Measurements from ENCODE around the gene RBM47.

The RBM47 gene

DNA sequence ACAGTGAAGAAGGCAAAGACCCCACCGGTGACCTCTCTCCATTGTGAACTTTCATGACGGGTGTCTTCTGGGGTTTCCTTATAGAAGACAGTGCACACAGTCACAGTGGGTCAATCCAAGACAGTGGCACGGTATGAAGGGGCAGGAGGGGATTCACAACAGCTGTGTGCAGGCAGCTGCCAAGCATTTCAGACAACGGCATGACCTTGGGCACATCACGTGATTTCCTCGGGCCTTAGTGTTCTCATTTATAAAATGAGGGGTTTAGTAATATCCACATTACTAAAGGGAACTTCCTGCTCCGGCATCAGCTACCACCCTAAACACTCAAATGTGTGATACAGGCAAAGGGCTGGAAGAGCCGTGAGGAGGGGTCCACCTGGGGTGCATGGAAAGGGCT is 42.9 kb downstream of the RBM47 start:
- no peak for DNase-seq (ENCODE audit: low read depth, low spot score)

DNA sequence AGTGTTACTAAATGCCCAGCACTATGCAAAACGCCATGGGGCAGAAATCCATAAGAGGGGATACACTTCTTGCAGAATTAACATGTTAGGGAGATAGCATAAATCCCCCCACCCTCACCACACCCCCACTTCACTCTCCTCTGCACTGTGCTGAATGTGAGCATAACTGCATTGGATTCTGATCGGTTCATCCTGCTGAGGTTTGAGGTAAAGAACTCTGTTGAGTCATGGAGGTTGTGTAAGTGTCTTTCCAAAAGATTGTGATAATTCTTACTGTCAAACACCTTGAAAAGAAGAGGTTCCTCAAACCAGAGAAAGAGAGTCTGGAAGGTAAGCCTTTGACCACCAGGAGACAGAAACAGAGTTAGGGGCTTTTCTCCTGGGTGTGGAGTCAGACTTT is 43.6 kb downstream of the RBM47 start:
- no peak for DNase-seq (ENCODE audit: low read depth, low spot score)

DNA sequence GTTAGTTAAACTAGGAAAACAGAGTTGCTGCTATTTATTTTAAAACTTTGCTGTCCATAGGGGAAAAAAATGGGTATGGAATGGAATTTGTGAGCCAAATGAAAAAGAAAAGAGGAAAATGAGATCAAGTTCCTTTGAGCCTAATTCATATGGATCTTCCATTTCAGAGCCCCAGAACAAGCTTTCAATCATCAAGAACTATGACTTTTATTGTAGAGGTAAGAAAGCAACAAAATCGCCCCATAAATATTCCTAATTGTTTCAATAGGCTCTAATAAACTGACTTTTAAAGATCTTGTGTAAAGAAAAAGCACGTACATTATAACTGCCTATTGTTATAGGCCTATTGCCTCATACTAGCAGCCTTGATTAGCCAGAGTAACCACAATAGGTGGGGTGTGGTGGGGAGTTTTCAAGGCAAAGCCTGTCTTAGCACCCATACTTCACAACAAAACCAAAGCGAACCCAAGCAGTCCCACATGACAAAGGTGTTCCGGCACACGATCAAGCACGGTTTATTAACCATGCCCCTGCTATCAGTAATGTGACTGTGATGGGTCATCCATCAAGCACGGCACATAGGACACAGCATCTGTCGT is 44.4 kb downstream of the RBM47 start:
- no peak for DNase-seq (ENCODE audit: low read depth, low spot score)

DNA sequence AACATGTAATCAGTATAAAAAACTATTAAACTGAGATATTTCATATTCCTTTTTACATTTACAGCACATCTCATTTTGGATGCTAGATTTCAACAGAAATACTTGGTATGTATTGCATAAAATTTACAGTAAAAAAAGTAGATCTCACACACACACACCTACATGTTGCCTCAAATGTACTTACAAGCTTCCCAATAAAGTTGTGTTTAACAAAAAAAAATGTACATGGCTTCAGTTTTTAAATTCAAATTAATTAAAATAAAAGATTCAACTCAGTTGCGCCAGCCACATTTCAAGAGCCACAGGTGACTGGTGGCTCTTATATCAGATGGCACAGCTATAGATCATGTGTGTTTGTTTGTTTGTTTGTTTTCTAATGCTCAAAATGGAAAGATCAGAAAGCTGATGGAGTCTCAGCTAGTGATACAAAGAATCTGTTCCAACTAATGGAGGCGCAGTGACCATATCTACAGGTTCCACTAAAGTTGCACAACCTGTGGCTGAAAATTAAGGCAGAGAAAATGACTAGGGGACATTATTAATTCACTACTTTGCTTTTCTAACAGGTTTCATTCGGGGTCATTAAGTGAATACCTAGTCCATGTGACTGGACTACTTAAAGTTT is 45.0 kb downstream of the RBM47 start:
- no peak for DNase-seq (ENCODE audit: low read depth, low spot score)

DNA sequence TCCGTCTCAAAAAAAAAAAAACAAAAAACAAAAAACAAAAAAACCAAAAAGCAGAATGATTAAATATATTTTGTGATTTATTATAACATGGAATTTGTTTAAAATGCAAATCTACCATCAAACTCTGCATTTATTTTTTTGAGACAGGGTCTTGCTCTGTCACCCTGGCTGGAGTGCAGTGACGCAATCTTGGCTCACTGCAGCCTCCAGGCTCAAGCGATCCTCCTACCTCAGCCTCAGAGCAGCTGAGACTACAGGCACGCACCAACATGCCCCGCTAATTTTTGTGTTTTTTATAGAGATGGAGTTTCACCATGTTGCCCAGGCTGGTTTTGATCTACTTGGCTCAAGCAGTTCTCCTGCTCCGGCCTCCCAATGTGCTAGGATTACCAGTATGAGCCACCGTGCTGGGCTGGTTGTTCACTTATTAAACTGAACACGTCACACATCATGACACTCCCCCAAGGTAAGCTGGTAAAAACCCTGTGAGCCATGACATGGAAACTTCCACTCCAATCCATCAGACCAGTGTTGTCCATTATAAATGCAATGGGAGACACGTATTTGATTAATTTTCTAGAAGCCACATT is 45.7 kb downstream of the RBM47 start:
- DNase-seq (ENCODE audit: low read depth, low spot score): no peak

DNA sequence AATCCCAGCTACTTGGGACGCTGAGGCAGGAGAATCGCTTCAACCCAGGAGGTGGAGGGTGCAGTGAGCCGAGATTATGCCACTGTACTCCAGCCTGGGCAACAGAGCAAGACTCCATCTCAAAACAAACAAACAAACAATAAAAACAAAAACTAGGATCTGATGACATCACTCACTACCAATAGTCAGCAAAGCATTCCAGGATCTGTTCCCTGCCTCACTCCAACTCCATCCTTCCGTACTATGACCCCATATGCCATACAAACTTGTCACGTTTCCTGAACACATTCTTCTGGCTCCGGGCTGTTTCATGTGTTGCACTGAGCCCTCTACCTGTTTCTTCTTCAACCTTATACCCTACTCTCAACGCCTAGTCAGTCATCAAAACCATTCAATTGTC is 47.3 kb downstream of the RBM47 start:
- DNase-seq (ENCODE audit: low read depth, low spot score): no peak

DNA sequence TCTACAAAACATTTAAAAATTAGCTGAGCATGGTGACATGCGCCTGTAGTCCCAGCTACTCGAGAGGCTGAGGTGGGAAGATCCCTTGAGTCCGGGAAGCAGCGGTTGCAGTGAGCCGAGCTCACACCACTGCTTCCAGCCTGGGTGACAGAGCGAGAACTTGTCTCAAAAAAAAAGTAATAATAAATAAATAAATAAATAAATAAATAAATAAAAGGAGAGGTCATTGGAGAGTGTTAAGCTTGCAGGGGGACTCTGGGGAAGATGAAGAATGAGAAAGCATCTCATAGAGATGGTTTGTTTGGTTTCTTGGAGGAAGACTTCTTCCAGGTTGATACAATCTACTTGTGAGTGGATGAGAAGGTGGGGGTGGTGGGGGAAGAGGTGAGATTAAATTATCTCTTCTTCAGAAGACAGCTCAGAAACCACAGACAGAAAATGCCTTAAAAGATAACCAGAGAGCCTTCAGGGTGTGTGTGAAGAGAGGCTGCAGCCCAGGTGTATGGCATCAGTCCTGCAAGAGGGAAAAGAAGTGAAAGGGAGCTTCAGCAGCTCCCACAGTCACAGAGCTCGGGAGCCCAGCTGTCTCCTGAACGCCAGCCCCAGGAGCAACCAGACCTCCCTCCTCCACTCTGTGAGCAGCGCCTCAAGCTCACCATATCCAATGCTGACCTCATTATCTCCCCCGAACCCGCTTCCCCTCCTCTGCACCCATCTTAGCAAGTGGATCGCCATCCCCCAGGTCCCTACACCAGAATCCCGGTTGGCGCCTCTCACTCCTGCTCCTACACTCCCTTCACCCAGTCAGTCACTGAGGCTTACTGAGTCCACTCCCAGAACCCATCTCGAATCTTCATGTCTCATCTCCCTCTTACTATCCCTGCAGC is 48.2 kb downstream of the RBM47 start:
- DNase-seq (ENCODE audit: low read depth, low spot score): no peak

DNA sequence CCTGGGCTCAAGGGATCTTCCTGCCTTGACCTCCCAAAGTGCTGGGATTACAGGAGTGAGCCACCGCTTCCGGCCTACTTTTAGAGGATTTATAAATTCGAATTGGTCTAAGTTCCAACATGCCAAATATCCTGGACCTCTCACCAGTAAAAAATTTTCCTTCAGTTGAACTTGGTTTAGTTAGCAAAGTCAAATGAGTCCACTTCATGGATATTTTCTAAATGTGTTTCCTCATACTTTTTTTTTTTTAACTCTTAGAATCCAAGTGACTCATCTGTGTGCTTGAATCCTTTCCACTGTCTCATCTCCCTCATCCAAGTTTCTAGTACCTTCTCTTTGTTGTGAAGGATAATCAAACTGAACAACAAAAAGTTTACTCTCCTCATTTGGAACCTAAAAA is 49.7 kb downstream of the RBM47 start:
- no peak for DNase-seq (ENCODE audit: low read depth, low spot score)

DNA sequence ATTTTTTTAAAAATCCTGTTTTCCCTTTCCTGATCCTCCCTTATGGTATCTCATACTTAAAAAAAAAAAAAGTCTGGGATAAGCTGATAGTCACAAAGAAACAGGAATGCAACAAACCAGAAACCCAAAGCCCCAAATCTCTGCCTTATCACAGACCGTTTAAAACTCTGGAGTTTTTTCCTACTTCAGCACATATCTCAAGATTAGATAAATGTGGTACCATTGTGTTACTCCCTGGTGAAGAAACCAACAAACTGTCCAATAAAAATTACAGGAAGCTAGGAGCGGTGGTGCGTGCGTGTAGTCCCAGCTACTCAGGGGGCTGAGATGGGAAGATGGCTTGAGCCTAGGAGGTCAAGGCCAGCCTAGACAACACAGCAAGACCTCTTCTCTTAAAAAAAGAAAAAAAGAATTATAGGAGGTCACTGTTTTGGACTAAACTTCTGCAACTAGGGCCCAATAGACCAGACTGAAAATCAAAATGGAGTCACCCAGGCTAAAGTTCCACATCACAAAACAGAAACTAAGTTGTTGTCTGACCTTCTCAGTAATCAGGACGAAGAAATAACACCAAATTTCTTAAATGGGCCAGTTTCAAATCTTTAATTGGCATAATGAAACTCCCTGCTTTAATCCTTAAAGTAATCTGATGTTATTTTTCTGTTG is 51.9 kb downstream of the RBM47 start:
- no peak for DNase-seq (ENCODE audit: low read depth, low spot score)

DNA sequence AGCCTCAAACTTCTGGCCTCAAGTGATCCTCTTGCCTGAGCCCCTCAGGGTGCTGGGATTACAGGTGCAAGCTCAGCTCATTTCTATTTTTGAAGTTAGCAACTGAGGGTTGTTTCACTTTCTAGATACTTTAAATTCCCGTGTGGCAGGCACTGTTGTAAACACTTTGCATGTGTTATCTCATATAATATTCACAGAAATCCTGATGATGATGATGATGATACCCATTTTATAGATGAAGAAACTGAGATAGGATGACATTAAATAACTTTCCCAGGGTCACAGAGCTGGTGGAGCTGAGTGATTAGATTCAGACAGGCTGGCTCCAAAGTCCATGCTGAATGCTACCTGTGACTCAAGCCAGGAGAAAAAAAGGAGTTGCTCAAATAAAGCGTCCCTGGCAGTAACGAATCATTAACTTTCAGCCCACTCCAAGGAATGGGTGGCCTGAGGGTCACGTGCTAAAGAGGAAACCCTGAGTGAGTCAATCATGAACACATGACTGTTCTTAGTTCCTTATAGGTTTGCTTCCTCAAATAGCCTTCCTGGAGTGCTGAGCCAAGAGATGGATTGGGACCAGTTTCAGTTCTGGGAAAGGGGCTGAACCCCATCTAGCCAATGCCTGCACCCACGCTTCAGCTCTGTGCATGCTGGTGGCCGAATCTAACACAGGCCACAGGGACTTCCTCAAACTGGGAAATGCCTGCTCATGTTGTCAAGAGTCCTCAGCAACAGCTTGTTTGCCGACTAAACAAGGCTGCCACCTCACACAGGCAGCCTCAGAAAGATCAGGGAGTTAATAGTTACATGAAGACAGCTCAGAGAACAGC is 52.8 kb downstream of the RBM47 start:
- no peak for DNase-seq (ENCODE audit: low read depth, low spot score)

DNA sequence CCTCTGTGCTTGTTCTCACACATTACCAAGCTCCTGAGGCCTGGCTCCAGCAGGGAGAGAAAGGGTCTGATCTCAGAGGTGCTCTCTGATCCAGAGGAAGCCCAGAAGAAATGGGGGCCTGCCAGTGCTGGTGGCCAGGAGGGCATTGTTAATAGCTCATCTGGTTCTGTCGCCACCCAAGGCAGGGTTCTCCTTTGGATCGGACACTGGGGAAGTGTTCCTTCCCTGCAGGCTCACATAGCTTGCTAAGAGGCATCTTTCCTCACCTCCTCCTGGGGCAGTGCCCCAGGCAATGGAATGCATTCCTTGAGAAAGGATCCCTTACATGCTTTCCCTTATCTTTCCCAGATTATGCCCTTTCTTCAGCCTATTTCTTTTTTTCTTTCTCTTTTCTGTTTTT is 53.8 kb downstream of the RBM47 start:
- no peak for DNase-seq (ENCODE audit: low read depth, low spot score)

DNA sequence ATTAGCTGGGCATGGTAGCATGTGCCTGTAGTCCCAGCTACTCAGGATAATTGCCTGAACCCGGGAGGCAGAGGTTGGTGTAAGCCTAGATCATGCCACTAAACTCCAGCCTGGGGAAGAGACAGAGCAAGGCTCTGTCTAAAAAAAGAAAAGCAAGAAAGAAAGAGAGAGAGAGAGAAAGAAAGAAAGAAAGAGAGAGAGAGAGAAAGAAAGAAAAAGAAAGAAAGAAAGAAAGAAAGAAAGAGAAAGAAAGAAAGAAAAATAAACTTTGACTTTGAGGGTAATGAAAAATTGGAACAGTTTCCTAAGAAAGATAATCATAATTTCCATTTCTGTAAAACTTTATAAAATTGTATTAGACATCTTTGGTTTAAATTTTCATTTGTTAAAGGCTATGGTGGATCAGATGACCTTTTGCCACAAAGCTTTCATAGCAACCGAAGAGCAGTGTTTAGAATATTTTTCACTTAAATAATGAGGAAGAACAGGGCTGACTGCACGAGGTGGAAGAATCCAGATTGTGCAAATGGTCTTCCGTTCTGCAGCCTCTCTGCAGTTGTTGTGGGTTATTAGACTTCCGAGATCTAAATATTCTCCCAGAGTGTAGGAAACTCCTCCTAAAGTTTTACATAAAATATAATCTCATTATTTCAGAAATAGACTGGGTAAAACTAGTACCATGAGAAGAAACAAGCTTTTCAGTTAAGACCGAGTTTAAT is 55.9 kb downstream of the RBM47 start:
- no peak for DNase-seq (ENCODE audit: low read depth, low spot score)

DNA sequence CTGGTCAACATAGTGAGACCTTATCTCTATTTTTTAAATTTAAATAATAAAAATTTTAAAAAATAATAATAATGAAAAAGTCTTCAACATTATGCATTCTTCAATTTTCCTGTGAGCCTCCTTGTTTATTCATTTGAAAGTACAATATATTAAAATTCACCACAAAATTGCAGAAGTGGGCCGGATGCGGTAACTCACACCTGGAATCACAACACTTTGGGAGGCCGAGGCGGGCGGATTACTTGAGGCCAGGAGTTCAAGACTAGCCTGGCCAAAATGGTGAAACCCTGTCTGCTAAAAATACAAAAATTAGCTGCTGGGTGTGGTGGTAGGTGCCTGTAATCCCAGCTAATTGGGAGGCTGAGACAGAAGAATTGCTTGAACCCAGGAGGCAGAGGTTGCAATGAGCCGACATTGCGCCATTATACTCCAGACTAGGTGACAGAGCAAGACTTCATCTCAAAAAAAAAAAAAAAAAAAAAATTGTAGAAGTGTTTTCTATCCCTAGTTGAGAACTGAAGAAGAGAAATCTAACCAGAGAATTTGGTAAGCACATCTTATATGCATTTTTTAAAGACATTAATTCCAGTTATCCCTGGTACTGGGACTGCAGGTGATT is 56.9 kb downstream of the RBM47 start:
- no peak for DNase-seq (ENCODE audit: low read depth, low spot score)

DNA sequence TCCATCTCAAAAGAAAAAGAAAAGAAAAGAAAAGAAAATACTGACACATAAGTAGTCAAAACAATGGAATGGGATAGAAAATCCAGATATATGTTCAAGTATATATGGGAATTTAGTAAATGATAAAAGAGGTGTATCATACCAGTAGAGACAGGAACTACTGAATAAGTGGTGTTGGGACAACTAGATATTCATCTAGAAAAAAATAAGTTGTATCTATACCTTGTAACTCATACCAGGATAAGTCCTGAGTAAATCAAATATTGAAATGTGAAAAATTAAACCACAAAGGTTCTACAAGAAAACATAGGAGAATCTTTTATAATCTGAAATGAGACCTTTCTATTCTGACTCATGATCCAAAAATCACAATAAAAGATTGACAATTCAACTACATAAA is 58.5 kb downstream of the RBM47 start:
- DNase-seq (ENCODE audit: low read depth, low spot score): no peak

DNA sequence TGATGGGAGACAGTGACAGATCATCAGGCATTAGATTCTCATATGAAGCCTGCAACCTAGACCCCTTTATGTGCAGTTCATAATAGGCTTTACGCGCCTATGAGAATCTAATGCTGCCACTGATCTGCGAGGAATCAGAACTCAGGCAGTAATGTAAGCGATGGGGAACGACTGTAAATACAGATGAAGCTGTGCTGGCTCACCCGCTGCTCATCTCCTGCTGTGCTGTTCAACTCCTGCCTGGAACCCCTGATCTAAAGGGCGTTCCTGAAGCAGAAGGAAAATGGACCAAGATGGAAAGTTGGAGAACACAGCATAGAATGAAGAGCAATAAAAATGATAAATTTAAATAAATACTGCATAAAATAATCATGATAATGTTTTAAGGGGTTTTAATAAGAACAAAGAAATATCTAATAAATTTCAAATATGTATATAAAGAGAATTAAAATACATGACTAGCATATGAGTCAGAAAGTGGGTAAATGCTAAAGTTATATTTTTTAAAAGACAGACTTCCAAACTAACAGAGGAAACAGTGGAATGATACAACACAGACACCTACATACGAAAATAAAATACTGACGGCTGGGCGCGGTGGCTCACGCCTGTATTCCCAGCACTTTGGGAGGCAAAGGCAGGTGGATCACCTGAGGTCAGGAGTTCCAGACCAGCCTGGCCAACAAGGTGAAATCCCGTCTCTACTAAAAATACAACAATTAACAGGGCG is 59.2 kb downstream of the RBM47 start:
- DNase-seq (ENCODE audit: low read depth, low spot score): no peak

DNA sequence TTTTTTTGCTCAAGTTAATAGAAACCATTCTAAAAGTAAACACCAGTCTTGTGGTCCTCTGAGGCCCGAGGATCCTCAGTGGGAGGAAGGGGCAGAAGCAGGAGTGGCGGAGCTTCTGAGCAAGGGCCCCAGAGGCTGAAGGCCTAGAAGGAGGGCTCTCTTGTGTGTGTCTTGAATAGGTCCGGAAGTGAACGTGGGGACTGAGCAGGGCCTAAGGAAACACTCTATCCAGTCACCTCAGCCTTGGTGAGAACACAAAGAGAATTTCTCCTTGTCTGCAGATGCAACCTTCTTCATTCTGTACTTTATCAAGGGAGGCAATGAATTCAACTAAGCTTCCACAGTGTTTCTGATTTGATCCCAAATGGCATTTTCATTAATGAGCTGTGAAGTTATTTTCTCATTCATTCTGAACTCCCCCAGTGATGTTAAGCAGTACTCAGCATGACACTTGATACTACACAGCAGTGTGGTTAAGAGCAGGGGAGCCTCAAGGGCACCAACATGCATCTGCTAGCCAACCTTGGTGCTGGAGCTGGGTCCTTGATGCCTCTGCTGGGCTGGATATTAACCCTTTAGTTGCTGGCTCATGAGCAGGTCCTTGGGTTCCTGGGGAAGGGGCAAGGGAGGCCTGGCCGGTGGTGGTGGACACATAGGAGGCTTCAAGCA is 64.7 kb downstream of the RBM47 start:
- no peak for DNase-seq (ENCODE audit: low read depth, low spot score)

DNA sequence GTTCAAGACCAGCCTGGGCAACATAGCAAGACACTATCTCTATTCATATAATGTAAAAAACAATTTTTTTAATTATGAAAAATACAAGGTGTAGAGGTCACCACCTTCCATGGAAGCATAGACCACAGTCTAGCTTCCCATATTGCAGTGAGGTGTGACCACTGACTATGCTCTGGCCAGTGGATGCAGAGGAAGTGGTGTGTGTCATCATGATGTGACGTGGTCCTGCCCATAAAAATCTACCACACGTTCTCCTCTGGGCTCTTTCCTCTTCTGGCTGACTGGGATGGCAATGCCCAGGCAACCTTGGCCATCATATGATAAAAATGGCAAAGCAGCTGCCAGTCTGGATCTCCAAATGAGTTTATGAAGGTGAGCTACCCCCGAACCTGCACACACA is 65.7 kb downstream of the RBM47 start:
- DNase-seq (ENCODE audit: low read depth, low spot score): no peak

DNA sequence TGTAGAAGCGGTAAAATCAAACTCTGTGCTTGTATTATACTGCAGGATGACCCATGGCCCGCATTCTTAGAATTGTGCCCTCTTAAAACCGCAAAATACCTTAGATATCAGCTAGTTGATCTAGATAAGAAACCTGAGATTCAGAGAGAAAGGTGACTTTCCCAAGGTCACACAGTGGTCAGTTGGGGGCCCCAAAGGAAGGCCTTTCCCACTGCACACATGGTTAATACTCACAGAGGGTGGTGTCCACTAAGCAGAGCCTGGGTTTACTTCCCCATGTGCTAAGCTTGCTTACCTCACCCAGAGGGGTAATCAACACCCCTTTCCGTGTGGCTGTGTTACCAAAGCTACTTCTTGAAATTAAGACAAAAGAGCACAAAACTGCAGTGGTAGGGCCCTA is 66.3 kb downstream of the RBM47 start:
- DNase-seq (ENCODE audit: low read depth, low spot score): no peak

DNA sequence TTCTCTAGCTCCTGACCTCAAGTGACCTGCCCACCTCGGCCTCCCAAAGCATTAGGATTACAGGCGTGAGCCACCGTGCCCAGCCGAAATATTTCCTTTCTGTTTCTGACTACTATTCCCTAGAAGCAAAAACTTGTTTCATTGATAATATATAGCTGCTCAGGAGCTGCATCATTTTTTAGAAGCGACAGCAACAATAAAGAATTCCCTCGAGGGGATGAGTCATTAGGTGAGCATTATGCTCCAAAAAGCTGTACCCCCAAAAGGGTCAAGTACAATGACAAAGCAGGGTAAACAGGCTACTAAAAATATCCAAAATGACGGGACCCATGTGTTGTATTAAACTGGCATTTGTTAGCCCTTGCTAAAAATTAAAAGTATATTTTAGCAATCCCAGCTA is 67.0 kb downstream of the RBM47 start:
- DNase-seq (ENCODE audit: low read depth, low spot score): no peak
